ENCODE results near the gene PRKD1. TPM values are rescaled to one million over a fixed set of nuclear protein-coding genes. Genes with fewer than 3 reads are reported as not detected.
A peak's percentile ranks its signal among the peaks of the same experiment; 100 is the strongest.

The PRKD1 gene
- total and polyA plus RNA-seq, 2 of the 13 experiments (the other 11 are each of a cell fraction or from before 2014, with no cell fraction given) = 0.22 to 1.3 TPM

GRCh38 chr14:29584992-29585391, 342.7 kb downstream of the PRKD1 start:
- ChIA-PET CTCF (ENCODE audit: low intra/inter-chr PET ratio, low total read pairs) (no interaction called here), POLR2A (no interaction called here)
- no peak overlapping the region for H3K4me2 ChIP-seq (ENCODE audit: low read depth, low read length)
- no peaks in the 10 kb centered on the region for H3K36me3 ChIP-seq (replicated peaks in 1 of 2; ENCODE audit: control insufficient read depth in 1 of 2, insufficient read depth in 2 of 2, low read length in 2 of 2)
- no TSS peak for BruUV-seq (replicated peaks)
- no peak overlapping the region for H2AFZ ChIP-seq (ENCODE audit: low read length)
- no peaks in the 10 kb centered on the region for H3K27me3 ChIP-seq (ENCODE audit: control insufficient read depth in 1 of 2, insufficient read depth in 2 of 2, low read length in 2 of 2)
- H4K20me1 ChIP-seq (ENCODE audit: insufficient read depth, low read length) = no peaks in the 10 kb centered on the region
- no peak overlapping the region for H3K4me3 ChIP-seq (replicated peaks in 1 of 3; ENCODE audit: insufficient read depth in 1 of 3, low read depth in 2 of 3, low read length in 3 of 3)
- in situ Hi-C loops (cut with HindIII; ENCODE audit: extremely low pct_ligation_motif_present, low pct_unique_long_range_greater_than_20kb) = no loop called here
- H3K9ac ChIP-seq (ENCODE audit: insufficient read depth, low read depth, low read length) = no peak overlapping the region
- no peaks in the 10 kb centered on the region for H3K79me2 ChIP-seq (ENCODE audit: insufficient read depth, low read length)
- H3K9me3 ChIP-seq (ENCODE audit: low read length) = peaks cover 68% of the 10 kb centered on the region
- 3% methylated on average over 8 of the region's 8 CpGs for WGBS (ENCODE audit: low lambda C conversion rate)
- H3K4me1 ChIP-seq (ENCODE audit: insufficient read depth, low read length) = no peaks in the 10 kb centered on the region
- no peak overlapping the region for H3K27ac ChIP-seq (ENCODE audit: extremely low read length, insufficient read depth, low read length)
- DNase-seq (ENCODE audit: low spot score) (peak; percentile 32), FAIRE-seq (no peak), ATAC-seq (peak; percentile 98)
- intact Hi-C loops (cut with micrococcal nuclease; ENCODE audit: unreplicated experiment) = no loop called here
- TF ChIP-seq RFX3 (CRISPR knock-in tag; IDR thresholded peaks at IDR 0.05) = peak; percentile 60
- no peak for TF ChIP-seq RBAK (CRISPR knock-in tag; IDR thresholded peaks at IDR 0.05)
- no peak for TF ChIP-seq TOPORS (CRISPR knock-in tag; IDR thresholded peaks at IDR 0.05)
- TF ChIP-seq ZBED4 (CRISPR knock-in tag; IDR thresholded peaks at IDR 0.05; ENCODE audit: borderline replicate concordance) = no peak
- TF ChIP-seq HNRNPH1 (optimal IDR thresholded peaks at IDR 0.05; ENCODE audit: low read depth, low read length) = no peak
- no peak for TF ChIP-seq CHCHD3 (CRISPR knock-in tag; IDR thresholded peaks at IDR 0.05)
- no peak for TF ChIP-seq ZNF350 (CRISPR knock-in tag; IDR thresholded peaks at IDR 0.05; ENCODE audit: borderline replicate concordance, low read depth)
- TF ChIP-seq STAT6 (CRISPR knock-in tag; IDR thresholded peaks at IDR 0.05; ENCODE audit: borderline replicate concordance) = no peak
- TF ChIP-seq ZBTB40 (IDR thresholded peaks at IDR 0.05) = no peak
- TF ChIP-seq ZBTB40 (CRISPR knock-in tag; IDR thresholded peaks at IDR 0.05) = no peak

Measured in HepG2 (cell line).